HG02610 (cell line): ENCODE results near the gene GPR149.

ENCODE experiments used
- ATAC-seq: cut with Tn5 transposase; IDR thresholded peaks from one replicate; pipeline ENCODE4 v1.9.1; 2021; ENCODE audit warnings: mild to moderate bottlenecking, moderate library complexity; ENCODE audit not compliant: unreplicated experiment

The GPR149 gene

DNA sequence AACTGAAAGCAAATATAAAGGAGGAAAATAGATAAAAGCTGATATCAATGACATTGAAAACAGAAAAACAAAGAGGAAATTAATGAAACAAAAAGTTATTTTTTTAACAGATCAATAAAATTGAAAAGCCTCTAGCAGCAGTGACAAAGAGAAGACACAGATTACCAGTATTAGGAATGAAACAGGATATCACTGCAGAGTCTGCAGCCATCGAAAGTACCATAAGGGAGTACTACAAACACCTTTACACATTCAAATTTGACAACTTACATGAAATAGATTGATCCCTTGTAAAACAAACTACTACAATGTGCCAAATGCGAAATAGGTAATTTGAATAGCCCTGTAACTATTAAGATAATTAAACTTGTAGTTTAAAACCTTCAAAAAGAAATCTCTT, 80.8 kb downstream of the GPR149 start:
- no peak for ATAC-seq

DNA sequence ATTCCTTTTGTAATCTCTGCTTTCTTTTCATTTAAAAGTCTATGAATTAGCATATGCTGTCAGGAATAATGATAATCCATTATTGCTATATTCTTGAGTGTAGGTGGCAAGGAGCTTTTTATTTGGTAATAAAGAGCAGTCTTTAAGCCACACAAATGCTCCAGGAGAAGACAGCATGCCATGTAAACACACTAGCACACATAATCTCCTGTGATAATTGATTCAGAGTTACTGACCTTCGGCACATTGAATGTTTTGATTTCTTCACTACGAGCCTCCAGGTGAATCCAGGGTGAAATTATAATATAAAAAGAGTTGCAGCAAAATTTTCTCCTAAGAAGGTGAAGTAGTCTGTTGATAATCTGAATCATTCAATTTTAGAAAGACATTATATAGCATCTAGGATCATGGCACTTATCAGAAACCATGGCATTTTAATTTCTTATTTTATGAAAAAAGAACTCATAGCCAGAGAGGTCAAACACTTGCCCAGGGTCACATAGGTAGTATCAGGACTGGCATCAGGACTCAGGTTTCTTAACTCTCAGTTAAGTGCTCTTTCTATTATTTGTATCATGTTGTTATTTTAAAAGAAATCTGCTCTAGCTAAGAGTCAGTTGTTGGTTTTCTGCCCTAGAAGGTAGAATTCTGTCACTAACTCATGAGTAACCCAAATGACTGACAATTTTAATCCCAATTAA, 84.4 kb downstream of the GPR149 start:
- no peak for ATAC-seq

- no peak for ATAC-seq
These were observed 91.4 kb downstream of the GPR149 start for GRCh38 chr3:154338570-154338969.

- ATAC-seq: no peak
These were observed 92.0 kb downstream of the GPR149 start for GRCh38 chr3:154338008-154338407.

DNA sequence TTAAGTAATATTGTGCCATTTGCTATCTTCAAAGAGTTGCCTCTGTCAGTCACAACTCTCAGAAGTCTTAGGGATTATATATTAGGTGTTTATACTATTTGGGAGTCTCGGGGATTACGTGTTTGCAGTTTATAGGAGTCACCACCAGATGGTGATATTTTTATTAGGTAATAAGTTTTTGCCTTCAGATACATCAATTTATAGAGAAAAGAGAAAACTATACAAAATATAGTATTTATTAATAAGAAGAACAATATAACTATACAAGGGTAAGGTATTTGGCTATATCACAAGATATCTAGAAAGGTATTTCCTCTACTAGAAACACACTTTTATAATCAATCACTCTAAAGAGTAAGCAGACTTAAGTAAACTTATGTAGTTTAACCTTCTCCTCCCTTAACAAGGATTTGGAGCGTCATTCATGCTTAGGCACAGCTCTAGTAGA, 95.0 kb downstream of the GPR149 start:
- no peak for ATAC-seq

- no peak for ATAC-seq
These were observed 102.1 kb downstream of the GPR149 start for GRCh38 chr3:154327871-154328270.

- ATAC-seq: no peak
These were observed 105.1 kb downstream of the GPR149 start for GRCh38 chr3:154324919-154325318.

GRCh38 chr3:154323891-154324738, 105.9 kb downstream of the GPR149 start, which contains the start of gene DHX36:
DHX36 (minus strand) TSS chr3:154324487; CDS start chr3:154324416, 71 bp downstream.
- ATAC-seq: peak; percentile 96

DNA sequence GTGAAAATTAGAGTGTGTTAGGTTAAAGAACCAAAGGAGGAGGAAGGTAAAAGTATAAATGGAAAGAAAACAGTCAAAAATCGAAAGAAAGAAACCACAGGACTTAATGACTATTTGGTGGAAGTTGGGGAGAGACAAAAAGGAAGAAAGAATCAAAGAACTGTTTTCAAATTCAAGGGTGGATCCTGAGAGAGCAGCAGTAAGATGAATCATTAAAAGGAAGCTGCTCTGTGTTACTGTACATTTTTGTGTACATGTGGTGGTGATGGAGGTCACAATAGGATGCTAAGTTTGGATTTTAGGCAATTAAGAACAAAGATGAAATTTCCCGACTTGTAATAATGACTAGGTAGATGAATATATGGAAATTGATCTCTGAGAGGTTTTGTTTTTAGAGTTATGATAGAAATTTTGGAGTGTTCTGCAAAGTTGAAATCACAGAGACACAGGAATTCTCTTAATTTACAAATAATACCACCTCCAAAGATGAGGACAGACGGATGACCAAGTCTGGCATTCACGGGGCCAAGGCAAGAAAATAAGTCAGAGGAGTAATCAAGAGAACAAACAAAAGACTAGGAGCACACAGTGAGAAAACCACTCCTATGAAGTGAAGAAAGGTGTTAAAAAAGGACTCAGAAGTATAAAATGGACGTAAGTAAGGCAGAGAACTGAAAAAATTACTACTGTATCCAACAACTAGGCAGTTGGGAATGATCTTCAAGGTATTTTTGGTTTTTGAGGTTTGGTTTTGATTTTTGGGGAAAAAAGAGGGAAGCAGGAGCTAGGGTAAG, 112.8 kb downstream of the GPR149 start:
- no peak for ATAC-seq

DNA sequence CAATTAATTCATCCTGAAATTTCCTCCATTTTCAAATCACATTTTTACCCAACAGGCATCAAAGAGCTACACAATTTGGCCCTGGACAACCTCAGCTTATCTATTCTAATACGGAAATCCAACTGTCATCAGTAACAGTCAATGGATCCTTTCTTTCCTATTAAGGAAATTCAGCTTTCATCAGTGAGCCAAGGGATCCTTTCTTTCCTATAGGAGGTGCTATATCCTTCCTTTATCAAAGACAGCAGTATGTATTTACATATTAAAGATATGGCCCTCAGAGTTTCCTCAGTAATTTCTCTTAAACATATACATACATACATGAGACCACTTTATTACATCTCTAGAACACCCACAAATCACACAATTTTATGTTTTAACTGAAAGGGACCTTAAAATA, 115.8 kb downstream of the GPR149 start:
- no peak for ATAC-seq

GRCh38 chr3:154310840-154311239, 119.2 kb downstream of the GPR149 start:
- ATAC-seq: no peak

- no peak for ATAC-seq
These were observed 122.6 kb downstream of the GPR149 start for GRCh38 chr3:154307363-154307762.

GRCh38 chr3:154304936-154305335, 125.1 kb downstream of the GPR149 start:
- no peak for ATAC-seq

DNA sequence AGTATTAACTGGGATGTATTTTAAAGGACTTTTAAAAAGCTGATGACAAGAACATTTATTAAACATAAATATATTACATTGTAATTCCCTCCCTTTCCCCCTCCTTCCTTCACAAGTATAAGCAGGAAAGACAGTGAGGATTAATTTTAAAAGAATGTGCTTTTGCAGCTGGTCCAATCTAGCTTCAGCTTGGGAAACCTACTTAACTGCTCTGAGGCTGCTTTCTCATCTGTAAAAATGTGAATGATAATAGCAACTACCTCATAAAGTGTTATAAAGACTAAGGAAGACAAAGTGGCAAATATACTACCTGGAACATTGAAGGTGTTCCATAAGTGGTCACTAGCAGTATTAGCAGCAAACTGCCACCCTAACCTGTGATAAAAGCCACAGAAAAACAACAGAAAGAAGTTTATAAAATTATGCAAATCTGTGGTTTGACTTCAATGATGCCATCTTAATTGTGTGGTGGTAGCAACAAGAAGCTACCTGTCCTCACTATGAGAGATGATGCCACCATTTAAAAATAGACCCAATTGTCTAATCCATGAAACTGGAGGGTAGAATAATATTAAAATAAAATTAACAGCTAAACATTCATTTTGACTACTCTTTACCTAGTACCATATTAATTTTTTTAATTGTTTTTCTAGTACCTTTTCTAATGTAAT, 125.7 kb downstream of the GPR149 start:
- no peak for ATAC-seq

DNA sequence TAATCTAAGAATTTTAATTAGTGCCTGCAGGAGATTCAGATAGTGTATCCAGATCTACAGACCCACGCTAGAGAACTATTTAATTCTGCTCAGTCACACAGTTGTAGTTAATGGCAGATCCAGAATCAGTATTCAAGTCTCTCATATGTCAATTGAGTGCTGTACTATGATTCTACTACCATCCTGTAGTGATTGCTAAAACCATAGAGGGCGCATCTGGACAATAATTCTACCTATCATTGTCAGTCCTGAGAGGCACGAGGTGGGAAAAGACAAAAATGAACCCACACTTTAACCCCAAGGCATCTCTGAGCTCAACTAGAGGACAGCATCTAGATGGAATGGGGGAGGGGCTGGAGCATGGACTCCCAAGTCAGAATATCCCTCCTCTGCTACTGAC, 128.4 kb downstream of the GPR149 start:
- no peak for ATAC-seq

DNA sequence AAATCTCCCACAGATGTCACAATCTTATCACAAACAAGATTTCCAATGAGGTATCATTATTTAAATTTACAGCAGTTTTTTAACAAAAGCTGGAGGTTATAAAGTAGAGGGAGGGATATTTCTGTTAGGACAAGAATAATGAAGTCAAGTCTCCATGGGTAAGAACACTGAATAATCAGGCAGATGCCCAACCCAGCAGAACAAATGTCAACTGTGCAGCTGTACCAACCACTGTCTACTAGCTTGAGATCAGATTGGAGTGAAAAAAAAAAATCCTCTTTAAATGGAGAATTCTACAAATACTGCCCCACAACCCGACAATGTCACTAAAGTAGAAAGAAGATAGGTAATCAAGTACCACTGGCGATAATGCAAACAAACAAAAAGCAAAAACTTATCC, 136.0 kb downstream of the GPR149 start:
- ATAC-seq: no peak

- ATAC-seq: no peak
These were observed 139.8 kb downstream of the GPR149 start for GRCh38 chr3:154290187-154290586.
